ENCODE results near the gene GNRHR. TPM values are rescaled to one million over a fixed set of nuclear protein-coding genes. Genes with fewer than 3 reads are reported as not detected.
"Not testable (repeated sequence)": the region's sequence is repeated elsewhere in the genome, so short reads cannot be mapped to it uniquely, and the experiment has no call there.

The GNRHR gene
- polyA plus RNA-seq, 1 experiment = not detected

- CTCF ChIA-PET = interaction anchor here (3.6 kb wide), 1 partner anchor 17 kb away, joined by 25 read pairs; no protein-coding TSS in a partner anchor
- DNase-seq (ENCODE audit: low read depth, low spot score) = no peak
- Histone ChIP-seq H3K4me3 (ENCODE audit: low read depth, low read length) (no peak overlapping the region), H3K27ac (ENCODE audit: low read depth, low read length) (no peak overlapping the region), H3K27me3 (ENCODE audit: control insufficient read depth, insufficient read depth, low read length) (no peaks in the 10 kb centered on the region), H3K9me3 (ENCODE audit: control insufficient read depth, insufficient read depth, low read length) (no peaks in the 10 kb centered on the region)
- TF ChIP-seq CTCF (IDR thresholded peaks at IDR 0.05; ENCODE audit: low read depth, low read length) = no peak
- POLR2A ChIA-PET = no interaction called here
Measured at GRCh38 chr4:67764183-67764582, 10.0 kb upstream of the GNRHR start.

GRCh38 chr4:67762086-67762485 lies 7.9 kb upstream of the GNRHR start:
- ChIA-PET POLR2A (no interaction called here), CTCF (interaction anchor here (5.5 kb wide), 1 partner anchor 14 kb away, joined by 52 read pairs; no protein-coding TSS in a partner anchor)
- H3K4me3 ChIP-seq (ENCODE audit: low read depth, low read length) = no peak overlapping the region
- H3K9me3 ChIP-seq (ENCODE audit: control insufficient read depth, insufficient read depth, low read length) = no peaks in the 10 kb centered on the region
- TF ChIP-seq CTCF (IDR thresholded peaks at IDR 0.05; ENCODE audit: low read depth, low read length) = no peak
- no peak for DNase-seq (ENCODE audit: low read depth, low spot score)
- H3K27me3 ChIP-seq (ENCODE audit: control insufficient read depth, insufficient read depth, low read length) = no peaks in the 10 kb centered on the region
- no peak overlapping the region for H3K27ac ChIP-seq (ENCODE audit: low read depth, low read length)

GRCh38 chr4:67756991-67757390 lies 2.8 kb upstream of the GNRHR start:
- H3K4me3 ChIP-seq (ENCODE audit: low read depth, low read length); POLR2A ChIA-PET; H3K9me3 ChIP-seq (ENCODE audit: control insufficient read depth, insufficient read depth, low read length); DNase-seq (ENCODE audit: low read depth, low spot score); H3K27ac ChIP-seq (ENCODE audit: low read depth, low read length); H3K27me3 ChIP-seq (ENCODE audit: control insufficient read depth, insufficient read depth, low read length): not testable (repeated sequence)
- CTCF ChIA-PET = interaction anchor here (3.1 kb wide), 1 partner anchor 11 kb away, joined by 37 read pairs; no protein-coding TSS in a partner anchor

- Histone ChIP-seq H3K27me3 (ENCODE audit: control insufficient read depth, insufficient read depth, low read length) (no peaks in the 10 kb centered on the region), H3K27ac (ENCODE audit: low read depth, low read length) (no peak overlapping the region), H3K4me3 (ENCODE audit: low read depth, low read length) (no peak overlapping the region), H3K9me3 (ENCODE audit: control insufficient read depth, insufficient read depth, low read length) (no peaks in the 10 kb centered on the region)
- POLR2A ChIA-PET = no interaction called here
- CTCF ChIA-PET = interaction anchor here (1.1 to 3.1 kb wide), 3 partner anchors 10 to 420 kb away, joined by 3 to 37 read pairs (median 3); no protein-coding TSS in a partner anchor
- DNase-seq (ENCODE audit: low read depth, low spot score) = no peak
- TF ChIP-seq CTCF (IDR thresholded peaks at IDR 0.05; ENCODE audit: low read depth, low read length) = no peak
Measured at GRCh38 chr4:67755974-67756373, 1.8 kb upstream of the GNRHR start.

GRCh38 chr4:67751260-67751659 lies 2.9 kb downstream of the GNRHR start:
- ChIA-PET POLR2A (no interaction called here), CTCF (no interaction called here)

More at GRCh38 chr4:67751260-67751659, 2.9 kb downstream of the GNRHR start:
- no peaks in the 10 kb centered on the region for H3K9me3 ChIP-seq (ENCODE audit: control insufficient read depth, insufficient read depth, low read length)
- DNase-seq (ENCODE audit: low read depth, low spot score) = no peak
- no peaks in the 10 kb centered on the region for H3K27me3 ChIP-seq (ENCODE audit: control insufficient read depth, insufficient read depth, low read length)
- no peak overlapping the region for H3K27ac ChIP-seq (ENCODE audit: low read depth, low read length)
- H3K4me3 ChIP-seq (ENCODE audit: low read depth, low read length) = no peak overlapping the region
- no peak for TF ChIP-seq CTCF (IDR thresholded peaks at IDR 0.05; ENCODE audit: low read depth, low read length)
